Measurements from ENCODE around the gene MOB3A. TPM values are rescaled to one million over a fixed set of nuclear protein-coding genes. Genes with fewer than 3 reads are reported as not detected.

MOB3A gene
- total RNA-seq, 1 donor from 2014 or later, result 6.0 TPM

- no peaks in the 10 kb centered on the region for H3K9me3 ChIP-seq (ENCODE audit: low read depth)
- peaks cover 27% of the 10 kb centered on the region for H3K4me1 ChIP-seq
- peak; percentile 92 for DNase-seq (ENCODE audit: low spot score)
- H3K79me2 ChIP-seq (ENCODE audit: low read depth), result no peaks in the 10 kb centered on the region
- peak overlapping the region; percentile 85 for H3K4me2 ChIP-seq
- H4K20me1 ChIP-seq (ENCODE audit: low read depth), result no peaks in the 10 kb centered on the region
- no peaks in the 10 kb centered on the region for H3K27me3 ChIP-seq
- H3K4me3 ChIP-seq, result peak overlapping the region; percentile 78
- TF ChIP-seq EZH2 (IDR thresholded peaks at IDR 0.05) (no peak), EZH2phosphoT487 (IDR thresholded peaks at IDR 0.05) (no peak), CTCF (IDR thresholded peaks at IDR 0.05) (no peak)
- H3F3A ChIP-seq (ENCODE audit: low read depth), result peaks cover 44% of the 10 kb centered on the region
- Mint-ChIP-seq H3K36me3 (no peaks in the 10 kb centered on the region), H3K9me3 (no peaks in the 10 kb centered on the region), H3K27ac (peak overlapping the region; percentile 99), H3K27me3 (ENCODE audit: insufficient read depth, low read depth) (peaks cover 6% of the 10 kb centered on the region), H3K4me1 (peaks cover 52% of the 10 kb centered on the region), H3K4me3 (peak overlapping the region; percentile 88)
- peak overlapping the region; percentile 59 for H3K9ac ChIP-seq
- H3K36me3 ChIP-seq, result no peaks in the 10 kb centered on the region
- no peak overlapping the region for H2AFZ ChIP-seq (replicated peaks)
- peak overlapping the region; percentile 93 for H3K27ac ChIP-seq
Observed at GRCh38 chr19:2060884-2061494, 35.1 kb downstream of the MOB3A start.

GRCh38 chr19:2059422-2060201 lies 36.5 kb downstream of the MOB3A start:
- Mint-ChIP-seq H3K27ac (peak overlapping the region; percentile 99), H3K4me1 (peaks cover 53% of the 10 kb centered on the region), H3K9me3 (no peaks in the 10 kb centered on the region), H3K27me3 (ENCODE audit: insufficient read depth, low read depth) (peaks cover 10% of the 10 kb centered on the region), H3K4me3 (peak overlapping the region; percentile 88), H3K36me3 (no peaks in the 10 kb centered on the region)
- H3K9ac ChIP-seq, result no peak overlapping the region
- no peak overlapping the region for H2AFZ ChIP-seq (replicated peaks)
- no peaks in the 10 kb centered on the region for H3K9me3 ChIP-seq (ENCODE audit: low read depth)
- H3K4me2 ChIP-seq, result peak overlapping the region; percentile 85
- peaks cover 33% of the 10 kb centered on the region for H3K4me1 ChIP-seq
- H3K79me2 ChIP-seq (ENCODE audit: low read depth), result no peaks in the 10 kb centered on the region
- no peaks in the 10 kb centered on the region for H4K20me1 ChIP-seq (ENCODE audit: low read depth)
- peak; percentile 70 for DNase-seq (ENCODE audit: low spot score)
- H3F3A ChIP-seq (ENCODE audit: low read depth), result peaks cover 44% of the 10 kb centered on the region
- peak overlapping the region; percentile 78 for H3K4me3 ChIP-seq
- no peak overlapping the region for H3K27ac ChIP-seq
- no peaks in the 10 kb centered on the region for H3K27me3 ChIP-seq
- H3K36me3 ChIP-seq, result no peaks in the 10 kb centered on the region
- no peak for TF ChIP-seq EZH2 (IDR thresholded peaks at IDR 0.05)
- no peak for TF ChIP-seq CTCF (IDR thresholded peaks at IDR 0.05)
- TF ChIP-seq EZH2phosphoT487 (IDR thresholded peaks at IDR 0.05), result no peak

- H3K9me3 Mint-ChIP-seq, result no peaks in the 10 kb centered on the region
- Histone ChIP-seq H3K79me2 (ENCODE audit: low read depth) (no peaks in the 10 kb centered on the region), H3K4me3 (no peak overlapping the region), H3F3A (ENCODE audit: low read depth) (peaks cover 44% of the 10 kb centered on the region), H3K27me3 (no peaks in the 10 kb centered on the region), H3K4me1 (peaks cover 33% of the 10 kb centered on the region), H3K4me2 (no peak overlapping the region), H3K27ac (peak overlapping the region; percentile 58), H3K9ac (no peak overlapping the region), H3K36me3 (no peaks in the 10 kb centered on the region), H2AFZ (replicated peaks) (no peak overlapping the region), H4K20me1 (ENCODE audit: low read depth) (no peaks in the 10 kb centered on the region), H3K9me3 (ENCODE audit: low read depth) (no peaks in the 10 kb centered on the region)
- H3K27me3 Mint-ChIP-seq (ENCODE audit: insufficient read depth, low read depth), result peaks cover 7% of the 10 kb centered on the region
- TF ChIP-seq EZH2phosphoT487 (IDR thresholded peaks at IDR 0.05), result no peak
- peak overlapping the region; percentile 39 for H3K4me3 Mint-ChIP-seq
- H3K4me1 Mint-ChIP-seq, result peaks cover 47% of the 10 kb centered on the region
- DNase-seq (ENCODE audit: low spot score), result no peak
- peak overlapping the region; percentile 95 for H3K27ac Mint-ChIP-seq
- H3K36me3 Mint-ChIP-seq, result no peaks in the 10 kb centered on the region
Observed at GRCh38 chr19:2058570-2059421, 37.3 kb downstream of the MOB3A start.

All from neural progenitor cell (in vitro differentiated cells).